HG02884 (cell line): Measurements from ENCODE around the gene LAMTOR1.
A peak's percentile ranks its signal among the peaks of the same experiment; 100 is the strongest.
"Not testable (repeated sequence)": the region's sequence is repeated elsewhere in the genome, so short reads cannot be mapped to it uniquely, and the experiment has no call there.

Experiments
- ATAC-seq: cut with Tn5 transposase; IDR thresholded peaks from one replicate; pipeline ENCODE4 v1.9.1; 2021; ENCODE audit warnings: mild to moderate bottlenecking, moderate library complexity; ENCODE audit not compliant: unreplicated experiment

LAMTOR1 gene

GRCh38 chr11:72102946-72103753, at the start of gene LAMTOR1:
Gene LAMTOR1 (minus strand): TSS chr11:72103297. CDS start chr11:72103224, 73 bp downstream.
- ATAC-seq, result peak; percentile 82

DNA sequence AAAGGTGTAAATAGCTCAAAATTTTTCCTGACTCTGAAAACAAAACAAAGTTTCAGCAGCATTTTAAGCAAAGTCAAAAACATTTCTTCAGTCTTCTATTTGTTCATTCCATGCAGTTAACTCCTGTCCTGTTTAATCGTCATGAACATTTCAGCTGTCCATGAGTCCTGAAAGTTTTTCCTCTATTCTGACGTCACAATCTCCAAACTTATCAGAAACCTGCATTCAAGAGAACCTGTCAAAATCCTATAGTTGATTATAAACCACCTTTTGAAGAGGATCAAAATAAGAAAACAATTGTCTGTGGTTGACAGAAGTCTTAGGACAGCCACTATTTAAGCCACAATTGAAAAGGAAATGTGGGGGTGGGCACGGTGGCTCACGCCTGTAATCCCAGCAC, 47.8 kb upstream of the LAMTOR1 start:
- no peak for ATAC-seq

GRCh38 chr11:72146625-72147024, 43.5 kb upstream of the LAMTOR1 start:
- ATAC-seq, result no peak

DNA sequence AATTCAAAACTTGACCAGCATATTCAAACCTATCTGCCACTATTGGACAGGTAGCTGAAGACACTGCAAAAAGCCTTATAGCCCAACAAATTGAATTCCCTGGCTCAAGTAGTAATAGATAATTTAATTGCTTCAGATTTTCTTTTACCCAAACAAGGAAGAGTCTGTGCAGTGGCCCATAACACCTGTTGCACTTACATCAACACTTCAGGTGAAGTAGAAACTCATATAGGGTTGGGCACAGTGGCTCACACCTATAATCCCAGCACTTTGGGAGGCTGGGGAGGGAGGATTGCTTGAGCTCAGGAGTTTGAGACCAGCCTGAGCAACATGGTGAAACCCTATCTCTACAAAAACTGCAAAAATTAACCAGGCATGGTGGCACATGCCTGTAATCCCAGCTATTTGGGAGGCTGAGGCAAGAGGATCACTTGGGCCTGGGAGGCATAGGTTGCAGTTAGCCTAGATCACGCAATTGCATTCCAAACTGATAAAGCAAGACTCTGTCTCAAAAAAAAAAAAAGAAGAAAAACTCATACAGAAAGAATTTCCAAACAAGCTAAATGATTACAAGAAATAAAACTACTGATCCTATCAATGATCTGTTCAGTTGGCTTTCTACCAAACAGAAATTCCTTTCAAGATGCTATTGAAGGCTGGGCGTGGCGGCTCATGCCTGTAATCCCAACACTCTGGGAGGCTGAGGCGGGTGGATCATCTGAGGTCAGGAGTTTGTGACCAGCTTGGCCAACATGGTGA, 41.9 kb upstream of the LAMTOR1 start:
- no peak for ATAC-seq

DNA sequence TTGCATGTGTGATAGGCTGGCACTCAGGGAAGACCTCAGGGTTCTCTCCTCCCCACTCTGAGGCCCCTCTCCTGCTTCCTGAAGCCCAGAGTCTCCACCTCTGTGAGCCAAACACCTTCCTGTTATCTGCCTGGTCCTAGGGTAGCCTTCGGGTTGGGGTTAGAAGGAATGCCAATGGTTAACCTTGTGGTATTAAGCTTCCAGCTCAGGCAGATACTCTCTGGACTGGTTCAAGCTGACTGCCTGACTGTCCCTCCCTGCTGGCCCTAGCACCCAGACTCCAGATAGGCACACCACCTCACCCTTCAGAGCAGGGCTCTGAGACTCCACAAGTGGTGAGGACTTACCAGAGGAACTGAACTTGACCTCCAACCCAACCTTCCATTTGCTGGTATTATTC, 39.4 kb upstream of the LAMTOR1 start:
- not testable (repeated sequence) for ATAC-seq

DNA sequence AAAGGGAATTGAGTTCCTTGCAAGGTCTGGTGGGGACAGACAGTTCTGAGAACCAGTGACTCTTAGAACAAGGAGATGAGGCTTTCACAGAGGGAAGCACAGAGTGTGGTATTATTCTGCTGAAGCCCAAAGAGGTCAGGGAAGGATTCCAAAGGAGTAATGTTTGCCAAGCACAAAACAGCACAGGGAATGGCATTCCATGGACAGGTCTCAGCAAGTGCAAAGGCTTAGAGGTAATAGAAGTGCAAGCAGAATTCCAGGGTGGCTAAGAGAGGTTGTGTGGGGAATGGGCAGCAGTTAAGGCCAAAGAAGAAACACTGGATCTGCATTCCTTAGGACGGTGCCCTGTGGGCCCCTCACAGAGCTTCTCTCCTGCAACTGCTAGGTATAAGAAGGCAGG, 39.0 kb upstream of the LAMTOR1 start:
- not testable (repeated sequence) for ATAC-seq

GRCh38 chr11:72141066-72141465, 38.0 kb upstream of the LAMTOR1 start:
- no peak for ATAC-seq

- no peak for ATAC-seq
These were observed 37.6 kb upstream of the LAMTOR1 start for GRCh38 chr11:72140661-72141060.

DNA sequence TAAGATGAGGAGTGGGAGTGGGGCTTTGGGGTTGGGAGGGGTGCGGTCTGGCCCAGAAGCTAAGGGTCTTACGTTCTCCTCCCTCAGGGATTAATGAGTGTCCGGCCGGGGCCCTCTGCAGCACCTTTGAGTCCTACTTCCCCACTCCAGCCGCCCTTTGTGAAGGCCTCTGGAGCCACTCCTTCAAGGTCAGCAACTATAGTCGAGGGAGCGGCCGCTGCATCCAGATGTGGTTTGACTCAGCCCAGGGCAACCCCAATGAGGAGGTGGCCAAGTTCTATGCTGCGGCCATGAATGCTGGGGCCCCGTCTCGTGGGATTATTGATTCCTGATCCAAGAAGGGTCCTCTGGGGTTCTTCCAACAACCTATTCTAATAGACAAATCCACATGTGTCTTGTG, 36.4 kb upstream of the LAMTOR1 start:
- ATAC-seq, result no peak

- no peak for ATAC-seq
These were observed 35.8 kb upstream of the LAMTOR1 start for GRCh38 chr11:72138821-72139390.

DNA sequence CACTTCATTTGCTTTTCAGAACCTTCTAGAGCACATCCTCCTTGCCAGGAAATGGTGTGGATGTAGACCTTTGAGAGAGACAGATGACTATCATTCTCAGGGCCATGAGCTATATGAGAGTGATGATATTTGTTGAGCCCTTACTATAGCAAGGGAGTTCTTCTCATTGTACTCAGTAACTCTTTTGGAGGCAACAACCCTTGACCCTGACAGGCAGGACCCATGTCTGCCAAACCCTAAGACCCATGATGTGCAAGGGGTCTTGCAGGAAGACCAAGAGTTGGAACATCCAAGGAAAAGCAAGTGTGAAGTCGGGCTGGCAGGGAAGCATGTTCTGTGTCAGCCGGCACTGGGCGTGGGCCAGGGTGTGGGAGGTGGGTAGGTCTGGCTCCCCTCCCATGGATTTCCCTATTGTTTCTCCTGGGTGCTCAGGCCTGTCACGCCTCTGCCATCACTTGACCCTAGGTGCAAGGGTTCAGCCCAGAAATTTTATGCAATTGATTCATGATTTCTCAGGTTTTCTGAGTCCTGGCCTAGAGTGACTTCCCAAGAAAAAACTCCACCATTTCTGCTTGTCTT, 33.7 kb upstream of the LAMTOR1 start:
- ATAC-seq, result no peak

- no peak for ATAC-seq
These were observed 33.0 kb upstream of the LAMTOR1 start for GRCh38 chr11:72135891-72136683.

DNA sequence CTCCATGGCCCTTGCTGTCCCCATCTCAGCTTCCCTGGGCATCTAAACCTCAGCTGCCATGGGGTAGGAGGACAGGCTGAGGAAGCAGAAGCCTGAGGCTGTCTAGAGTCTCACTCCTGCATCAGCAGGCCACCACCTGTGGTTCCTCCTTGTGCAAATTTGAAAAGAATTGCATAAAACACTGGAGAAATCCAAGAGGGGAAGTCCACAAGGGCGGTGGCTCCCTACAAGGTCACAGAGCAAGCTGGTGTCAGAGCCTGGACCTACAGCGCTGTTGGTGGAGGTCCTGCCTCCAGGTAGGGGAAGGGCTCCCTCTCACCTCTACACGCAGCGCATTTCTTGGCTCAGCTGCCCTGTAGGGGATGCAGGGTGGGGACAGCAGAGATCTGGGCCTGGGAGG, 32.4 kb upstream of the LAMTOR1 start, which contains the start of gene FOLR3:
TSS of gene FOLR3 (plus strand) at position 253 of the 400 bp plus-strand sequence. CDS start 228 bp downstream, outside the sequence.
- ATAC-seq, result not testable (repeated sequence)

DNA sequence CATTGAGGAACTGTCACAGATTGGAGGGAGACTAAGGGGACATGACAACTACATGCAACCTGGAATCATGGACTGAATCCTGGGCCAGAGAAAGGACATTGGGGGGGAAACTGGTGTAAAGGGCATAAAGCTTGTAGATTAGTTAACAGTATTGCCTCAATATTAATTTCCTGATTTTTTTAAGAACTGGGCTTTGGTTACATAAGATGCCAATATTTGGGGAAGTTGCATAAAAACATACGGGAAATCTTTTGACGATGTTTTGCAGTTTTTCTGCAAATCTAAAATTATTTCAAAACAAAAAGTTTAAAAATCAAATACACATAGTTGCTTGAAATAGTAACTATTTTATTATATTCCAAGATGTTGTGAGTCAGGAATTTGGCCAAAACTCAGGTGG, 29.5 kb upstream of the LAMTOR1 start:
- no peak for ATAC-seq

- no peak for ATAC-seq
These were observed 26.3 kb upstream of the LAMTOR1 start for GRCh38 chr11:72129381-72129780.

DNA sequence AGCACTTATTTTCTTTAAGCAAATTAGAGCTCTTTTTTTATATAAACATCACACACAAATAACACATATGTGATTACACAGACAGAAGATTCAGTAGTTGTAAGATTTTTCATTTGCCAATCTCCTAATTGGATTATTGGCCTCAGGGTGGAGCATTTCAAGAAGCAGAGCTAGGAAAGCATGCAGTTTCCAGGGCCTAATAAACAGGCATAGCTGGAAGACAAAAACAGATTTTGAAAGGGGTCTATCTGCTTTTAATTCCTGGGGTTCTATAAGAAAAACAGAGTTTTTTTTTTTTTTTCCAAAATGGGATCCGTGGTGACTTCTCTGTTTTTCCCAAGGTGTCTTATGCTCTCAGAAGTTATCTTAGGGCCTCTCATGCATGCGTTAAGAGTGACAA, 24.8 kb upstream of the LAMTOR1 start:
- no peak for ATAC-seq

GRCh38 chr11:72125956-72126355, 22.9 kb upstream of the LAMTOR1 start:
- no peak for ATAC-seq

DNA sequence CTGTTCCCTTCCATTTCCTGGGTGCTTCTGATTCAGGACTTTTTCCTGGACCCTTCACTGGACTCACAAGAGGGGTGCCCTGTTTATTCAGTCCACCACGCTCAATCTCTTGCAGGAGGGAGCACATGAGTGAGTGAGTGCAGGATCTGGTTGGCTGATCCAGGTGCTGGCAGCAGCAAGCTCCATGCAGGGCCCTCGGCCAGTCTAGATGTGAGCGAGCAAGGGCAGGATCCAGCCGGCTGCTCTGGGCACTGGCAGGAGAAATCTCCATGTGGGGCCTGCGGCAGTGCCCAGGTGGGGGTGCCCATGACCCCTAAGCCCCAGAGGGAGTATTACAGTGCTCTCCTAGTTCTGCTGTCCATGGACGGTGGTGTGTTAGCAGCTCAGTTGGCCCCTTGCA, 20.9 kb upstream of the LAMTOR1 start:
- ATAC-seq, result no peak

DNA sequence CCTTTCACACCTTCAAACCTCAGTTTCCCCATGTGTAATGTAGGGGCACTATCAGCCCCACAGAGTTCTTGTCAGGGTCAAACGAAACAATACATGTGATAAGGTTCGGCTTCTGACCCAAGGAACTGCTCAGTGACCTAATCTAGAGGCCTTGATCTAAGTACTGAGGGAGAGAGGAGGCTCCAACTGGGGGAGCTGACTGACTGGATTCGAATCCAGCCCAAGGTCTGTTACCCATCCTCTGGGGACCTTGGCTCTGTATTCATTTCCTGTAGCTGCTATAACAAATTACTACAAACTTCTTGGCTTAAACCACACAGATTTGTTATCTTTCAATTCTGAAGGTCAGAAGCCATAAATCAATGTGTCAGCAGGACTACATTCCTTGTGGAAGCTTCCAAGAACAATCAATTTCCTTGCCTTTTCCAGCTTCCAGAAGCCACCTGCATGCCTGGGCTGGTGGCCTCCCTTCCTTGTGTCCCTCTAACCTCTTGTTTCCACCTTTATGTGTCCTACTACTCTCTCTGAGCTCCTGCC, 20.1 kb upstream of the LAMTOR1 start:
- no peak for ATAC-seq

- ATAC-seq, result no peak
These were observed 19.5 kb upstream of the LAMTOR1 start for GRCh38 chr11:72122607-72123006.
